Bone marrow (tissue), 2 donors: ENCODE data around the gene SLC12A5.
A peak's percentile ranks its signal among the peaks of the same experiment; 100 is the strongest.
"Not testable (repeated sequence)": the region's sequence is repeated elsewhere in the genome, so short reads cannot be mapped to it uniquely, and the experiment has no call there.

Source experiments
- DNase-seq, 2 donors: peaks; one replicate each; lab custom pipeline; 2025; lab: John Stamatoyannopoulos, UW

The SLC12A5 gene

GRCh38 chr20:46078954-46079353 is 49.9 kb downstream of the SLC12A5 start:
- DNase-seq: no peak

GRCh38 chr20:46081074-46081473 is 52.1 kb downstream of the SLC12A5 start:
- DNase-seq: no peak

GRCh38 chr20:46083101-46083500 is 54.1 kb downstream of the SLC12A5 start:
- DNase-seq: no peak

- DNase-seq: no peak
Observed at GRCh38 chr20:46083531-46084061, 54.6 kb downstream of the SLC12A5 start.

- DNase-seq: no peak
Observed at GRCh38 chr20:46084805-46085178, 55.8 kb downstream of the SLC12A5 start.

GRCh38 chr20:46085179-46085851 is 56.3 kb downstream of the SLC12A5 start:
- no peak for DNase-seq

- DNase-seq: no peak
Observed at GRCh38 chr20:46087161-46087560, 58.1 kb downstream of the SLC12A5 start.

- DNase-seq: no peak
Observed at GRCh38 chr20:46088409-46089166, 59.6 kb downstream of the SLC12A5 start.

- no peak for DNase-seq
Observed at GRCh38 chr20:46089167-46089416, 60.1 kb downstream of the SLC12A5 start.

- peak; percentile 90 to 95 for DNase-seq
Observed at GRCh38 chr20:46089417-46090388, 60.7 kb downstream of the SLC12A5 start, which contains the start of gene NCOA5. NCOA5 (minus strand) TSS chr20:46089962; CDS start chr20:46079424, 10,538 bp downstream.

GRCh38 chr20:46091622-46092535 is 62.9 kb downstream of the SLC12A5 start:
- DNase-seq: not testable (repeated sequence)

GRCh38 chr20:46093531-46093930 is 64.5 kb downstream of the SLC12A5 start:
- DNase-seq: no peak

- no peak for DNase-seq
Observed at GRCh38 chr20:46099491-46100287, 70.7 kb downstream of the SLC12A5 start.

- not testable (repeated sequence) for DNase-seq
Observed at GRCh38 chr20:46100444-46100843, 71.4 kb downstream of the SLC12A5 start.

- no peak for DNase-seq
Observed at GRCh38 chr20:46100988-46101387, 72.0 kb downstream of the SLC12A5 start.

- DNase-seq: no peak
Observed at GRCh38 chr20:46101957-46102356, 72.9 kb downstream of the SLC12A5 start.

- no peak for DNase-seq
Observed at GRCh38 chr20:46102940-46103339, 73.9 kb downstream of the SLC12A5 start.

GRCh38 chr20:46104262-46104661 is 75.2 kb downstream of the SLC12A5 start:
- no peak for DNase-seq

- no peak for DNase-seq
Observed at GRCh38 chr20:46107061-46107460, 78.0 kb downstream of the SLC12A5 start.

- no peak for DNase-seq
Observed at GRCh38 chr20:46108435-46108841, 79.4 kb downstream of the SLC12A5 start.
